Measurements from ENCODE around the gene GLYATL1. TPM values are rescaled to one million over a fixed set of nuclear protein-coding genes. Genes with fewer than 3 reads are reported as not detected.
A peak's percentile ranks its signal among the peaks of the same experiment; 100 is the strongest.

The GLYATL1 gene
- total RNA-seq, 1 donor from 2014 or later: not detected

DNA sequence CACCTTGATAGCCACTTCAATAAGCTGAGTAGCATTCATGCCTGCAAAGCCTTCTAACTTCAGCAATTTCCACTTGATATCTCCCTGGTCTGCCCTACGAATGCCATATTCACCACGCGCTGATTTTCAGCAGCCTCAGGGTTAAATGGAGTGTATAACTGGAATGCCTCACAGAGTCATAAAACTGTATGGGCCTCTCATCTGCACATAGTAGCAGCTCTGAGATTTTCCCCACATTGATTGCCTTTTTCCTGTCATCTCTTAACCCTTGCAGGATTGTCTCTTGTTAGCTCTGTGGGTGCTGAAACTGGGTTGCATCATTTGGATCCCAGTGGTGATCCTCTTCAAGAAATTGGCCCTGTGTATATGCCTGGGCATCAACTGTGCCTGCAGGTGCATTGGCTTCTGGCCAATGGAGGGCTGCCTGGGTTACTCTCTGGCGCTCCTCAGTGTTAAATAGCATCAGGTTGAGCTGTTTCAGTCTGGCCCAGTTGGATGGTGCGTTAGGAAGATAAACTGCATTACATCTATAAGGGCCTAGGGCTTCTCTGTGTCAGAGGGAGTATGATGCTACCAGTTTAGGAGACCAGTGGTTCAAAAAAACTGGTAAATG, 17.4 kb upstream of the GLYATL1 start:
- intact Hi-C loops (cut with micrococcal nuclease): loop anchor here (10.0 kb wide), 1 partner anchor 247 kb away; no protein-coding TSS in a partner anchor
- CTCF ChIA-PET: interaction anchor here (1.1 kb wide), 1 partner anchor 133 kb away, joined by 3 read pairs; no protein-coding TSS in a partner anchor
- H3K4me1 Mint-ChIP-seq: peaks cover 10% of the 10 kb centered on the region
- peaks cover 5% of the 10 kb centered on the region for H3K36me3 Mint-ChIP-seq (ENCODE audit: low read depth)
- no peak overlapping the region for H3K4me3 Mint-ChIP-seq
- peaks cover 13% of the 10 kb centered on the region for H3K9me3 Mint-ChIP-seq
- DNase-seq (no peak), ATAC-seq (ENCODE audit: low read depth) (no peak)
- no peak overlapping the region for H3K27ac Mint-ChIP-seq
- POLR2A ChIA-PET: no interaction called here
- H3K27me3 Mint-ChIP-seq: peaks cover 3% of the 10 kb centered on the region
- TF ChIP-seq CTCF (IDR thresholded peaks at IDR 0.05): no peak

GRCh38 chr11:58922479-58922878, 16.8 kb upstream of the GLYATL1 start:
- Mint-ChIP-seq H3K4me3 (no peak overlapping the region), H3K9me3 (peaks cover 7% of the 10 kb centered on the region), H3K27me3 (peaks cover 3% of the 10 kb centered on the region), H3K27ac (no peak overlapping the region), H3K36me3 (ENCODE audit: low read depth) (peaks cover 2% of the 10 kb centered on the region), H3K4me1 (peaks cover 15% of the 10 kb centered on the region)
- ChIA-PET POLR2A (no interaction called here), CTCF (interaction anchor here (1.1 kb wide), 1 partner anchor 134 kb away, joined by 3 read pairs; no protein-coding TSS in a partner anchor)
- ATAC-seq (ENCODE audit: low read depth) (no peak), DNase-seq (no peak)
- TF ChIP-seq CTCF (IDR thresholded peaks at IDR 0.05): no peak
- intact Hi-C loops (cut with micrococcal nuclease): loop anchor here (10.0 kb wide), 1 partner anchor 248 kb away; no protein-coding TSS in a partner anchor

GRCh38 chr11:58923300-58923788, 15.9 kb upstream of the GLYATL1 start:
- ATAC-seq (ENCODE audit: low read depth) (peak; percentile 74), DNase-seq (no peak)
- Mint-ChIP-seq H3K4me3 (no peak overlapping the region), H3K27me3 (peaks cover 5% of the 10 kb centered on the region), H3K36me3 (ENCODE audit: low read depth) (no peaks in the 10 kb centered on the region), H3K27ac (no peak overlapping the region), H3K9me3 (peaks cover 1% of the 10 kb centered on the region), H3K4me1 (peaks cover 24% of the 10 kb centered on the region)
- POLR2A ChIA-PET: no interaction called here
- CTCF ChIA-PET: interaction anchor here (1.1 kb wide), 1 partner anchor 134 kb away, joined by 3 read pairs; no protein-coding TSS in a partner anchor
- no peak for TF ChIP-seq CTCF (IDR thresholded peaks at IDR 0.05)
- intact Hi-C loops (cut with micrococcal nuclease): loop anchor here (10.0 kb wide), 1 partner anchor 249 kb away; no protein-coding TSS in a partner anchor

DNA sequence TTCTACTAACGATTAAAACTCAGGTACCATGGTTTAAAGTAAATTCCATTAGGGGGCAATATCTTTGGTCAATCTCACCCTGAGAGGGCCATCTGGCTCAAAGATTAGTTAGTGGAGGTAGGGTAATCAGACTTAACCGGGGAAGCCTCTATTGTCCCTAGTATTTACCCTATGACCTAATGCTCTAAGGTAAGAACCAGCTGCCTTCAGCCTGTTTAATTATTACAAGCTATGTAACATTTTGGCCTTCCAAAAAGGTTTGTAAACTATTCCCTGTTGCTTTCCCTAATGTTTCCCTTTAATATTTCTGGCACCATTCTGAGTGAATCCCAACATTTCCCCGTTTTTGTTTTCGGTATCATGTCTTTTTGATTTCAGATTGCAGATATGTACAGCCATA, 15.1 kb upstream of the GLYATL1 start:
- peaks cover 9% of the 10 kb centered on the region for H3K27me3 Mint-ChIP-seq
- no peak for DNase-seq
- POLR2A ChIA-PET: no interaction called here
- CTCF ChIA-PET: no interaction called here
- TF ChIP-seq CTCF (IDR thresholded peaks at IDR 0.05): no peak
- H3K27ac Mint-ChIP-seq: no peak overlapping the region
- H3K36me3 Mint-ChIP-seq (ENCODE audit: low read depth): no peaks in the 10 kb centered on the region
- H3K4me1 Mint-ChIP-seq: peaks cover 26% of the 10 kb centered on the region
- H3K4me3 Mint-ChIP-seq: no peak overlapping the region
- intact Hi-C loops (cut with micrococcal nuclease): loop anchor here (10.0 kb wide), 1 partner anchor 249 kb away; no protein-coding TSS in a partner anchor
- ATAC-seq (ENCODE audit: low read depth): no peak
- no peaks in the 10 kb centered on the region for H3K9me3 Mint-ChIP-seq

- ChIA-PET CTCF (interaction anchor here (1.3 kb wide), 1 partner anchor 176 kb away, joined by 3 read pairs; no protein-coding TSS in a partner anchor), POLR2A (no interaction called here)
- ATAC-seq (ENCODE audit: low read depth) (no peak), DNase-seq (no peak)
- Mint-ChIP-seq H3K36me3 (ENCODE audit: low read depth) (no peaks in the 10 kb centered on the region), H3K4me1 (peaks cover 26% of the 10 kb centered on the region), H3K27me3 (peaks cover 14% of the 10 kb centered on the region), H3K4me3 (no peak overlapping the region), H3K9me3 (no peaks in the 10 kb centered on the region), H3K27ac (no peak overlapping the region)
- no peak for TF ChIP-seq CTCF (IDR thresholded peaks at IDR 0.05)
- intact Hi-C loops (cut with micrococcal nuclease): loop anchor here (10.0 kb wide), 1 partner anchor 251 kb away; no protein-coding TSS in a partner anchor
These were observed 13.0 kb upstream of the GLYATL1 start for GRCh38 chr11:58926251-58926650.

Measured in activated B cell treated with CpG ODN at 0.5 μM for 24 hours (primary cell).